Prostate gland (tissue), 2 donors: Measurements from ENCODE around the gene RNF115.

Source experiments
- CTCF ChIP-seq, 4 experiments: fragments of 200-600 bp in 2 of 4; fragments of 450-650 bp in 2 of 4; sonication (generic) in 2 of 4; IDR thresholded peaks; 1 replicate in 3 of 4; 2 replicates in 1 of 4; pipeline ENCODE4 v1.5.1; 2016 to 2019; ENCODE audit warnings: antibody characterized with exemption in 4 of 4, mild to moderate bottlenecking in 2 of 4, moderate library complexity in 2 of 4
- POLR2AphosphoS5 ChIP-seq: sonication (generic); formaldehyde crosslinking; IDR thresholded peaks from one replicate; pipeline ENCODE4 v1.6.1; 2017; ENCODE audit warnings: antibody characterized with exemption

GRCh38 chr1:145805057-145805456, 18.8 kb downstream of the RNF115 start:
- no peak for TF ChIP-seq CTCF (IDR thresholded peaks at IDR 0.05)
- TF ChIP-seq POLR2AphosphoS5 = no peak
